SU-DHL-6 (cell line): Measurements from ENCODE around the gene BET1.

Source experiments
- H2AFZ ChIP-seq: fragments of 200-600 bp; sonication (generic); 2 replicates; pipeline ENCODE4 v1.6.1; 2014; ENCODE audit warnings: low read depth, mild to moderate bottlenecking, moderate library complexity, mixed read lengths, antibody characterized with exemption, low read length; ENCODE audit not compliant: severe bottlenecking
- H3F3A ChIP-seq: fragments of 200-600 bp; shearing (Covaris generic); 2 replicates; pipeline ENCODE4 v1.6.0; 2016; ENCODE audit warnings: antibody characterized with exemption, mild to moderate bottlenecking; ENCODE audit not compliant: insufficient read depth
- H3K27ac ChIP-seq: fragments of 200-600 bp; sonication (generic); 2 replicates; pipeline ENCODE4 v1.5.1; 2016; ENCODE audit warnings: low read depth, mild to moderate bottlenecking, low read length, moderate library complexity, mixed read lengths
- H3K27me3 ChIP-seq: fragments of 200-600 bp; sonication (generic), shearing (Covaris generic); 2 replicates; pipeline ENCODE4 v1.6.0; 2014; ENCODE audit warnings: mild to moderate bottlenecking, low read length
- H3K36me3 ChIP-seq: fragments of 200-600 bp; sonication (generic); 2 replicates; pipeline ENCODE4 v1.6.1; 2014; ENCODE audit warnings: mild to moderate bottlenecking, low read length, mixed read lengths
- H3K4me2 ChIP-seq: fragments of 300-600, 200-600 bp; shearing (Covaris generic), sonication (generic); 2 replicates; pipeline ENCODE4 v1.6.0; 2014; ENCODE audit warnings: low read length, low read depth, mild to moderate bottlenecking; ENCODE audit not compliant: poor library complexity, severe bottlenecking
- H3K4me3 ChIP-seq: fragments of 200-600 bp; sonication (generic); 2 replicates; pipeline ENCODE4 v1.5.1; 2014; ENCODE audit warnings: antibody characterized with exemption, low read length, mild to moderate bottlenecking, mixed read lengths; ENCODE audit not compliant: insufficient read depth, poor library complexity, severe bottlenecking
- H3K79me2 ChIP-seq: fragments of 200-600 bp; sonication (generic); 2 replicates; pipeline ENCODE4 v1.6.1; 2014; ENCODE audit warnings: mild to moderate bottlenecking, low read length, moderate library complexity; ENCODE audit not compliant: insufficient read depth
- H3K9ac ChIP-seq: fragments of 200-600 bp; sonication (generic); 2 replicates; pipeline ENCODE4 v1.7.0; 2014; ENCODE audit warnings: mild to moderate bottlenecking, low read length
- H3K9me2 ChIP-seq: fragments of 200-600 bp; sonication (generic); replicated peaks from 2 replicates; pipeline ENCODE4 v1.6.1; 2014; ENCODE audit warnings: low read length; ENCODE audit not compliant: insufficient read depth
- H3K9me3 ChIP-seq: fragments of 200-600 bp; sonication (generic); 2 replicates; pipeline ENCODE4 v1.6.1; 2014; ENCODE audit warnings: low read length, mixed read lengths; ENCODE audit not compliant: insufficient read depth
- H4K20me1 ChIP-seq: fragments of 200-600 bp; sonication (generic); 2 replicates; pipeline ENCODE4 v1.6.1; 2014; ENCODE audit warnings: low read depth, mild to moderate bottlenecking, antibody characterized with exemption, low read length, moderate library complexity, mixed read lengths
- EZH2phosphoT487 ChIP-seq: fragments of 200-600 bp; sonication (generic), shearing (Covaris generic); conservative IDR thresholded peaks from 2 replicates; pipeline ENCODE4 v1.6.1; 2018; ENCODE audit warnings: mild to moderate bottlenecking, antibody characterized with exemption, low read length, moderate library complexity, mixed read lengths
- TF ChIP-seq, protein P1 (sequence below): fragments of 200-600 bp; sonication (generic); IDR thresholded peaks from one replicate; pipeline ENCODE4 v1.5.1; 2017; ENCODE audit warnings: antibody characterized with exemption, mild to moderate bottlenecking, low read length, moderate library complexity; ENCODE audit not compliant: insufficient read depth, poor library complexity, severe bottlenecking

The BET1 gene

GRCh38 chr7:94016786-94017185 lies 12.6 kb upstream of the BET1 start:
- no peak overlapping the region for H3K4me3 ChIP-seq
- no peaks in the 10 kb centered on the region for H3F3A ChIP-seq
- H3K9me2 ChIP-seq = no peaks in the 10 kb centered on the region
- H4K20me1 ChIP-seq = no peaks in the 10 kb centered on the region
- H3K9ac ChIP-seq = no peak overlapping the region
- H3K79me2 ChIP-seq = no peaks in the 10 kb centered on the region
- no peaks in the 10 kb centered on the region for H3K9me3 ChIP-seq
- H2AFZ ChIP-seq = no peak overlapping the region
- H3K27me3 ChIP-seq = no peaks in the 10 kb centered on the region
- no peak overlapping the region for H3K4me2 ChIP-seq
- H3K27ac ChIP-seq = no peak overlapping the region
- TF ChIP-seq EZH2phosphoT487 = no peak
- TF ChIP-seq, protein P1, sequence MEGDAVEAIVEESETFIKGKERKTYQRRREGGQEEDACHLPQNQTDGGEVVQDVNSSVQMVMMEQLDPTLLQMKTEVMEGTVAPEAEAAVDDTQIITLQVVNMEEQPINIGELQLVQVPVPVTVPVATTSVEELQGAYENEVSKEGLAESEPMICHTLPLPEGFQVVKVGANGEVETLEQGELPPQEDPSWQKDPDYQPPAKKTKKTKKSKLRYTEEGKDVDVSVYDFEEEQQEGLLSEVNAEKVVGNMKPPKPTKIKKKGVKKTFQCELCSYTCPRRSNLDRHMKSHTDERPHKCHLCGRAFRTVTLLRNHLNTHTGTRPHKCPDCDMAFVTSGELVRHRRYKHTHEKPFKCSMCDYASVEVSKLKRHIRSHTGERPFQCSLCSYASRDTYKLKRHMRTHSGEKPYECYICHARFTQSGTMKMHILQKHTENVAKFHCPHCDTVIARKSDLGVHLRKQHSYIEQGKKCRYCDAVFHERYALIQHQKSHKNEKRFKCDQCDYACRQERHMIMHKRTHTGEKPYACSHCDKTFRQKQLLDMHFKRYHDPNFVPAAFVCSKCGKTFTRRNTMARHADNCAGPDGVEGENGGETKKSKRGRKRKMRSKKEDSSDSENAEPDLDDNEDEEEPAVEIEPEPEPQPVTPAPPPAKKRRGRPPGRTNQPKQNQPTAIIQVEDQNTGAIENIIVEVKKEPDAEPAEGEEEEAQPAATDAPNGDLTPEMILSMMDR = no peak
- H3K36me3 ChIP-seq = no peaks in the 10 kb centered on the region

DNA sequence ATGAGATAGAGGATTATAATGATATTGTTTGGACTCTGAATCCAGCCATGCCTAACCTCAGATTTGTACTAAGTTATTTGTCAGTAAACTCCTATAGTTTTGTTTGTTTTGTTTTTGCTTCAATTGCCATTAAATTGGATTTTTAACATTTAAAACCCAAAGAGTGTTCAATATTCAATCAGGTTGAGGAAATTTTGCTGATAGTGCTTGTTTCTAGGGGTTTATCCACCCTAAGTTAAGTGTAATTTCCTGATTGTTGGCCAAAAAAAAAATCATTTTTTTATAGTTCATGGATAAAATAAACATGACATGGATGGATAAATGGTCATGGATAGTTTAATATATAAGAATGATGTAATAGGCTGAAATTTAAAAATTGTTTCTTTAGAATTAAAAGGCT lies 11.4 kb upstream of the BET1 start:
- Histone ChIP-seq H3K27ac (no peak overlapping the region), H3K9ac (no peak overlapping the region), H3K4me3 (no peak overlapping the region), H3K4me2 (no peak overlapping the region), H3K79me2 (no peaks in the 10 kb centered on the region), H3K36me3 (no peaks in the 10 kb centered on the region), H3F3A (no peaks in the 10 kb centered on the region), H3K9me3 (no peaks in the 10 kb centered on the region), H2AFZ (no peak overlapping the region), H3K27me3 (no peaks in the 10 kb centered on the region), H3K9me2 (no peaks in the 10 kb centered on the region), H4K20me1 (no peaks in the 10 kb centered on the region)
- TF ChIP-seq, protein P1 = no peak
- no peak for TF ChIP-seq EZH2phosphoT487

GRCh38 chr7:94012746-94013145 lies 8.6 kb upstream of the BET1 start:
- Histone ChIP-seq H3K9ac (no peak overlapping the region), H4K20me1 (no peaks in the 10 kb centered on the region), H3K4me2 (no peak overlapping the region), H3K79me2 (no peaks in the 10 kb centered on the region), H2AFZ (no peak overlapping the region), H3K27me3 (no peaks in the 10 kb centered on the region), H3K9me3 (no peaks in the 10 kb centered on the region), H3F3A (no peaks in the 10 kb centered on the region), H3K27ac (no peak overlapping the region), H3K4me3 (no peak overlapping the region), H3K9me2 (no peaks in the 10 kb centered on the region), H3K36me3 (no peaks in the 10 kb centered on the region)
- no peak for TF ChIP-seq EZH2phosphoT487
- TF ChIP-seq, protein P1 = no peak
